Measurements from ENCODE around the gene ADAM19. TPM values are rescaled to one million over a fixed set of nuclear protein-coding genes. Genes with fewer than 3 reads are reported as not detected.

The ADAM19 gene
- total RNA-seq, 1 experiment from 2014 or later: 50.0 TPM

- H3K4me3 ChIP-seq: no peak overlapping the region
- H3K27me3 ChIP-seq: no peaks in the 10 kb centered on the region
- peak overlapping the region; percentile 84 for H3K27ac ChIP-seq
- H3K9me3 ChIP-seq (replicated peaks): no peaks in the 10 kb centered on the region
- peaks cover 29% of the 10 kb centered on the region for H3K36me3 ChIP-seq
- H3K4me1 ChIP-seq: peaks cover 66% of the 10 kb centered on the region
- peak; percentile 97 to 98 for DNase-seq
Measured at GRCh38 chr5:157511651-157512644, 63.6 kb downstream of the ADAM19 start.

DNA sequence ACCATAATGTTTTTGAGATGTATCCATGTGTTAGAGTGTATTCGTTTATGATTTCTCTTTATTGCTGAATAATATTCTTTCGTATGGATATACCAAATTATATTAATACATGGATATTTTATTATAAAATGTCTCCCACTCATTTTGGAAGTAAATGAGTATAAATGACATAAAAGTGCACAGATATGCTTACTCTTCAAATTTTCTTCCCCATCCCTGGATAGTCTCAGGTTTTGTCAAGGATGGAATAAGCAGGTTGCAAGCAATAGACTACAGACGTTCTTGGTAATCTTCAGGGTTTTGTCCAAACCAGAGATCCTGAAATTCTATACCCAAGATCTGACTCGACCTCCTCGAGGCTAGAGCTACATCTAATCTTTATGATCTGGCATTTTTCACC lies 64.9 kb downstream of the ADAM19 start:
- Histone ChIP-seq H3K36me3 (peaks cover 29% of the 10 kb centered on the region), H3K4me3 (no peak overlapping the region), H3K27ac (peak overlapping the region; percentile 84), H3K4me1 (peaks cover 66% of the 10 kb centered on the region), H3K27me3 (no peaks in the 10 kb centered on the region), H3K9me3 (replicated peaks) (no peaks in the 10 kb centered on the region)
- no peak for DNase-seq

DNA sequence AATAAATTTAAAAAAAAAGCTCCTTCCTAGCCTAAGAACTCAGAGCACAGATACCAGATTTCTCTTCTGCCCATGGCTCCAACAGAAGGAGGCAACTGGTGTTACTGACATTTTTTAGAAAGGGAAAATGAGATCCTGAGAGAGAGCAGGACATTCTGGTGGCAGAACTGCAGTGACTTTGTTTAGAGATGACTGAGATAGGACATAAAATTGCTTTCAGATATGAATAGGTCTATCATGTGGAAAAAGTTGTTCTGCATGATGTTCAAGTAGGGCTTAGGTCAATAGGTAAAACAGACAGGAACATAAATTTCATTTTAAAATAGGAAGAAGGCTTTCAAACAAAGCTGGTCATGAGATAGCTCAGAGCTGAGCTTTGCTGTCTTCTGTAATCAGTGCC lies 66.0 kb downstream of the ADAM19 start:
- Histone ChIP-seq H3K36me3 (peaks cover 37% of the 10 kb centered on the region), H3K27ac (no peak overlapping the region), H3K4me1 (peaks cover 74% of the 10 kb centered on the region), H3K9me3 (replicated peaks) (no peaks in the 10 kb centered on the region), H3K27me3 (no peaks in the 10 kb centered on the region), H3K4me3 (no peak overlapping the region)
- no peak for DNase-seq

GRCh38 chr5:157509093-157509492 lies 66.5 kb downstream of the ADAM19 start:
- H3K27ac ChIP-seq: no peak overlapping the region

DNA sequence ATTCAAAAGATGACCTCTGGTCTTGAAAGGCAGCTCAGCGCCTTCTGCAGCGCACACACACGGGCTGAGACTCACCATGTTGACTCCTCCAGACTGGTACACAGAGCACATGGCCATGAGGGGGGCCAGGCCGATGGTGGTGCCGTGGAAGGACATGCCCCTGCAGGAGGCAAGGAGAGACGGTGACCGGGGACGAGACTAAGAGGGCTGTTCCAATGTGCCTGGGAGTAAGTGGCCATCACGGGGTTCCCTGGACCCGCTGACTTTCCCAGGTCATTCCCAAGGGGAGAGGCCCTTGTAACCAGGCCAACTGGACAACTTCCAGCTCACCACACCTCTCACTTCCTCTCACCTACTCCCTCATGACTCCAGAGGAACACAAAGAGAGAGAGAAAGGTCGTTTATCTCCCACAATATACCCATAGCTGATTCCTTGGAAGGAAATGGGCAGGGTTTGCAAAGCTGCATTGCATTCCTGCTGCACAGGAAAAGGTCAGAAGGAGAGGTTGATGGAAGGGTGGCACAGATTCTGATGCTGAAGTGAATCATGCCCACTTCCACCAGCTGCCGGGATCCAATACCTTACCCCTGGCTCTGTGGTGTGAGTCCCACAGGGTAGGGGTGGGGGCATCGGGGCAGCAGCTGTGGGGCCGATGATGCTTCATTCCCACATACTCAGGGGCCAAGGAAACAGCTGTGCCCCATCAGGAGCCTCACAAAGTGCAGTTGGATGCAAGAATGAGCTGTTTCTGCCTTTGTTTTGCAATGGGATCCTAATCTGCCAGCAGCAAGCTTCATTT lies 68.4 kb downstream of the ADAM19 start:
- Histone ChIP-seq H3K4me3 (no peak overlapping the region), H3K27ac (peak overlapping the region; percentile 80), H3K36me3 (peaks cover 43% of the 10 kb centered on the region), H3K4me1 (peaks cover 66% of the 10 kb centered on the region), H3K27me3 (no peaks in the 10 kb centered on the region), H3K9me3 (replicated peaks) (no peaks in the 10 kb centered on the region)
- peak; percentile 88 to 91 for DNase-seq

More at GRCh38 chr5:157509093-157509492, 66.5 kb downstream of the ADAM19 start:
- no peaks in the 10 kb centered on the region for H3K9me3 ChIP-seq (replicated peaks)
- no peaks in the 10 kb centered on the region for H3K27me3 ChIP-seq
- no peak for DNase-seq
- H3K36me3 ChIP-seq: peaks cover 42% of the 10 kb centered on the region
- peaks cover 78% of the 10 kb centered on the region for H3K4me1 ChIP-seq
- no peak overlapping the region for H3K4me3 ChIP-seq

DNA sequence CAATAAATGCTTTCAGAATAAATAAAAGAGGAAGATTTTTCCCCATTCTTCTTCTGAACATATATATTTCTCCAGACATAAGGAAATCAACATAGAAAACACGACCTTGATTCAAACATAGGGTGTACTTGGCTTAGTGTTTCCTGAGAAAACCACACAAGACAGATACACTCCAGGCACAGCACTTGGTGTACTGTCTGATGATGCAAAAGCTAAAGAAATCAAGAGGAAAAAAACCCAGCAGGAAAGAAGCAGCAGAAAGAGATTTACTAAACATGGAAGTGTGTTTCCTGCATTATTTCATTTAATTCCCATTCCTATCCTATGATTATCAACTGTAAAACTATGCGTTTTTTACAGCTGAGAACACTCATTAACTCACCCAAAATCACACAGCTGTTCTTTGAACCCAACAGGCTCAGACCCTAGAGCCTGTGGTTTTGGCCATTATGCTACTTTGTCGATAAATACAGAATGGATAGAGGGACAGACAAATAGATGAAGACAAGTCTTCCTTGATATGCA lies 69.4 kb downstream of the ADAM19 start:
- H3K27ac ChIP-seq: peak overlapping the region; percentile 80
- peaks cover 57% of the 10 kb centered on the region for H3K4me1 ChIP-seq
- no peaks in the 10 kb centered on the region for H3K27me3 ChIP-seq
- H3K4me3 ChIP-seq: no peak overlapping the region
- H3K36me3 ChIP-seq: peaks cover 43% of the 10 kb centered on the region
- H3K9me3 ChIP-seq (replicated peaks): no peaks in the 10 kb centered on the region
- DNase-seq: peak; percentile 24 to 69

DNA sequence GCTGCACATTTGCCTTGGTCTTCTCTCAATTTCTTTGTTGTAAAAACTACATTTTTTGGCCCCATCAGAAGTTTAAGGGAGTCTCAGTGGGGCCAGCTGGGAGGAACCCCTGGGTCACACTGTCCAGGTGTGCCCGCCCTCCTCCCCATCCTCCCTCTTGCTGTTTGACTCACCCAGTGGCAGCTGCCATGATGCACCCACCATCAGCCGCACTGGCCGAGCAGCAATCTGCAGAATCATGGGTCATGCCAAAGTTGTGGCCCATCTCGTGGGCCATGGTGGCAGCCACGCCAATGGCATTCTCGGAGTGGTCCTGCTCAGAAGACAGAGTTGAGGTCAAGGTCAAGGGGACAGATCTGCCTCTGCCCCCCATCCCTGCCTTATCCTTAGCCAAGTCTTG lies 70.1 kb downstream of the ADAM19 start:
- Histone ChIP-seq H3K36me3 (peaks cover 49% of the 10 kb centered on the region), H3K27me3 (no peaks in the 10 kb centered on the region), H3K4me3 (no peak overlapping the region), H3K4me1 (peaks cover 50% of the 10 kb centered on the region), H3K27ac (peak overlapping the region; percentile 80), H3K9me3 (replicated peaks) (no peaks in the 10 kb centered on the region)
- DNase-seq: no peak

GRCh38 chr5:157504053-157504452 lies 71.5 kb downstream of the ADAM19 start:
- Histone ChIP-seq H3K4me1 (peaks cover 47% of the 10 kb centered on the region), H3K4me3 (no peak overlapping the region), H3K9me3 (replicated peaks) (no peaks in the 10 kb centered on the region), H3K27ac (no peak overlapping the region), H3K36me3 (peaks cover 47% of the 10 kb centered on the region), H3K27me3 (no peaks in the 10 kb centered on the region)
- DNase-seq: no peak

- Histone ChIP-seq H3K36me3 (peaks cover 43% of the 10 kb centered on the region), H3K4me1 (peaks cover 29% of the 10 kb centered on the region), H3K27me3 (no peaks in the 10 kb centered on the region), H3K9me3 (replicated peaks) (no peaks in the 10 kb centered on the region), H3K27ac (no peak overlapping the region), H3K4me3 (no peak overlapping the region)
- no peak for DNase-seq
Measured at GRCh38 chr5:157502143-157502647, 73.4 kb downstream of the ADAM19 start.

DNA sequence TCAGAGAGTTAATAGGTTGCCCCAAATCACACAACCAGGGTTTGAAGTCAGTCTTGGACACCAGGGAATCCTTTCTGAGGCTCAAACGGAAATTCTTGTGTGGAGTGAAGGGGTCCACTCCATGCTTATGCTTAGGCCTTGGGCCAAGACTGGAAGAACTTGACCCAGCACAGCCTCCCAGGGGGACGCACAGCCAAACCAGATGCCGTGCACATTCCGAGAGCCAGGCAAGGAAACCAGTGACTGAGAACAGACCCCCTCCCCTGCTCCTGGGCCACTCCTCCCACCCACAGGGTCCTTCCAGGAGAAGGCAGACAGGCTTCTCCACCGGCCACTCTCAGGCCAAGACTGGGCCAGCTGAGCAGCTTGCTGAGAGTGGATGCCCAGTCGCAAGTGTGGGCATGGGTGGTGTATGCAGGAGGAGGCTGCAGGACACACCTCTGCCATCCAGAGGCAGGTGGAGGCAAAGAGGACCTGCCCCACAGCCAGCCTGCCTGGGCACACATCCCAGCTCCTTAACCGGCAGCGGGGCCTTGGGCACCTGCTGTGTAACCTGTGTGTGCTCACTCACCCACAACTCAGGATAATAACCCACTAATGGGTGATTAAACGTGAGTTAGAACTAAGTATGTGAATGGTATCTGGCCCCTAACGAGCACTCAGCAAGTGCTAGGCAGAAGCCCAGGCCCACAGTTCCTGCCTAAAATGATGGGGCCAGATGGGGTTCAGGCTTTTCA lies 77.5 kb downstream of the ADAM19 start:
- Histone ChIP-seq H3K9me3 (replicated peaks) (no peaks in the 10 kb centered on the region), H3K27me3 (no peaks in the 10 kb centered on the region), H3K36me3 (peaks cover 35% of the 10 kb centered on the region), H3K4me3 (no peak overlapping the region), H3K4me1 (no peaks in the 10 kb centered on the region), H3K27ac (no peak overlapping the region)
- no peak for DNase-seq

GRCh38 chr5:157496864-157497263 lies 78.7 kb downstream of the ADAM19 start:
- Histone ChIP-seq H3K27me3 (no peaks in the 10 kb centered on the region), H3K4me1 (no peaks in the 10 kb centered on the region), H3K4me3 (no peak overlapping the region), H3K9me3 (replicated peaks) (no peaks in the 10 kb centered on the region), H3K36me3 (peaks cover 38% of the 10 kb centered on the region), H3K27ac (no peak overlapping the region)
- DNase-seq: no peak

GRCh38 chr5:157494178-157494832 lies 81.3 kb downstream of the ADAM19 start:
- Histone ChIP-seq H3K9me3 (replicated peaks) (no peaks in the 10 kb centered on the region), H3K4me1 (no peaks in the 10 kb centered on the region), H3K27ac (no peak overlapping the region), H3K4me3 (no peak overlapping the region), H3K36me3 (peaks cover 46% of the 10 kb centered on the region), H3K27me3 (no peaks in the 10 kb centered on the region)
- no peak for DNase-seq

GRCh38 chr5:157492886-157493285 lies 82.7 kb downstream of the ADAM19 start:
- no peak overlapping the region for H3K4me3 ChIP-seq
- H3K9me3 ChIP-seq (replicated peaks): no peaks in the 10 kb centered on the region
- DNase-seq: no peak
- no peaks in the 10 kb centered on the region for H3K27me3 ChIP-seq
- no peak overlapping the region for H3K27ac ChIP-seq
- peaks cover 55% of the 10 kb centered on the region for H3K36me3 ChIP-seq
- no peaks in the 10 kb centered on the region for H3K4me1 ChIP-seq

Measured in SJCRH30 (cell line).